ENCODE measurements around the gene FAT1. TPM values are rescaled to one million over a fixed set of nuclear protein-coding genes. Genes with fewer than 3 reads are reported as not detected.

Gene FAT1
- polyA plus RNA-seq, 1 donor: 290 TPM

DNA sequence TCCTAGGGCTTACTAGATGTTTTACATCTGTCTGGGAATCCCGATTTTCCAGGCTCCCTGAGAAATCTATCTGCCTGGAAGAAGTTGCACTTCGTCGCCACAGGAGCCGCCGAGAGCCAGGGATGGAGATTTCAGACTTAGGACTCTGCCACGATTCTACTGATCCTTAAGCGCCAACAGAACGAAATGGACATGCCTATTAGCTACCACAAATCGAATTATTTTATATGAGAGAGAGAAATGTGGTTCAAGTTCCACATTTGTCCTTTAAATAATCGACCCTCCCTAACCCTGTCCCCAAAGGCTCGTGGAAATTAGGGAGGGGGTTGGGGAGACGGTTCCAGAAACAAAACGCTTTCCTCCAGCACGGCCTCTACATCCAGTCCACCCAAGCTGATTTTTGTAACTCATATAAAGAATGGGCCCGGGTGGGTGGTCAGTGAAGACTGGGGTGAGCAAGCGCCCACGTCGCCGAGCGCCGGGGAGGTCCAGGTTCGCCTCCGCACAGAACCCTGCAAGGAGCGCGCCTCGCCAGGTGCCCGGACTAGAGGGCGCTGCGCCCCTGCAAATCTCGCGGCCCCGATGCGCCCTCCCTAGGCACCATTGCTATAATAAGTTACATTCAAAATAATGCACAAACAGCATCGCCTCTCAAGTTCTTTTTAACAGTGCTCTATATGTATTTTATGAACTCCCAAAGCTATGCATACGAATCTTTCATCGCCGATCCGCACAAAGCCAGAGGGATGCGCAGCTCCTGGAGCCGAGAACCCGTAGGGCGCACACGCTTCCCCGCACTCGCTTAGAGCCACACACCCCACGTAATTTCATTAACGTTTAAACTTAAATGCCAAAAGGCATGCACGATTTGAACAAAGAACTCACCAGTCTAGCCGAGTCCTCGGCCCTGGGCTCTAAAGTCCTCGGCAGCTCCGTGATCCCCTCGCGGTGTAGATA is 2.1 kb upstream of the FAT1 start:
- peak; percentile 85 for DNase-seq

DNA sequence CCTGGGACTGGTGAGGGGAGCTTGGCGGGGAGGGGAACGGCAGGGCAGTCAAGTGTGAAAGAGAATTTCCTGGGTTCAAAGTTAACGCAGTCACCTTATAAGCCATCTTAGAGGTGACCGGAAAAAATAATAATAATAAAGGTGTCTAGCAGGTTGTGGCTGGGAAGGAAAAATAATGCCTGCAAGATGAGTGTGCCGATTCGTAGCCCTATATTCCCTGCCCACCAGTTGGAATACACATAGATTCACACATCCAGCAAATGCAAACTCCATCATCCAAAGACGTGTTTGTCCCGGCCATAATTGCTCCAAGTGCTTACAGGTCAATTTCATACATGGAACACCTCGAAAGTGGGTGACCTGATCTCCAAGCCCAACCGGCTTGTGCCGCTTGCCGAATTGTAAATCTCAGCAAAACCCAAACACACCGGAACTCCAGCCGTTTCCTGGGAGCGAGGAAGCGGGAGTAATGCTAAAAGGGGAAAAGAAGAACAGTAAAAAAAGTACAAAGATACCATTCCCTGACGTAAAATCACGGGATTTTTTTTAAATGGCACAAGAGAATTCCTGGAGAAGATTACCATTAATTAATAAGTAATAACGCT is 1.3 kb upstream of the FAT1 start:
- peak; percentile 48 for DNase-seq

DNA sequence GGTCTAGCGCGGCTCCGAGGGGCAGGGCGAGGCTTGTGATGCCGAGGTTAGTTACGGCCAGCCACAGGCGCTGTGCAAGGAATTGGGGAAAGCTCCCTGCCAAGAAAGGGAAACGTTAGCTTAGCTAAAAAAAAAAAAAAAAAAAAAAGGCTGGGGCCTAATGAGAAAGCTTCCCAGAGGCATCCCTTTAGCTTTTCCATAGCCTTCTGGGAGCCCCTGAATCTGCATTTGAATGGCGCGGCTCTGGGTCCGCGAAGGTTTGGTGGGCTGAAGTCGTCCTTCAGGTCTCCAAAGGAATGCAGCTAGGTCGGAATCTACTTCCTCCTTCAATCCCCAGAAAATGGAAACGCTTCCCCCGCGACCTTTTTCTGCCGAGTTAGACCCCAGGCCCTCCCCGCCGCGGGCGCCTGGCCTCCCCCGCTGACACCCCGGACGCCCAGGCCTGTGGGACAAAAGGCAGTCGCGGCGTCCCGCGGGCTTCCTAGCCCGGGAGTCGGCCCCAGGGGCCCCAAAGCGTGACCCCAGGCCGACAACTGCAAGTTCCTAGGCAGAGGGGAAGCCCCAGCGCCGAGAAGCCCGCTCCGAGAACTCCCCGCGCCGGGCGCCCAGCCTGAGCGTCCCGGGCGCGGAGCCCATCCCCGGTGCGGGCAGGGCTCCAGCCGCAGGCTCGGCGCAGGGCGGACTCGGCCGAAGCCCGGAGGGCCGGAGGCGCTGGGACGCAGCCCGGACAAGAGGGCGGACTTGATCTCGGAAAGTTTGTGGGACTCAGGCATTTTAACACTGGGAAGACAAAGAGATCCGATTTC is 605 bp upstream of the FAT1 start:
- peak; percentile 51 for DNase-seq

DNA sequence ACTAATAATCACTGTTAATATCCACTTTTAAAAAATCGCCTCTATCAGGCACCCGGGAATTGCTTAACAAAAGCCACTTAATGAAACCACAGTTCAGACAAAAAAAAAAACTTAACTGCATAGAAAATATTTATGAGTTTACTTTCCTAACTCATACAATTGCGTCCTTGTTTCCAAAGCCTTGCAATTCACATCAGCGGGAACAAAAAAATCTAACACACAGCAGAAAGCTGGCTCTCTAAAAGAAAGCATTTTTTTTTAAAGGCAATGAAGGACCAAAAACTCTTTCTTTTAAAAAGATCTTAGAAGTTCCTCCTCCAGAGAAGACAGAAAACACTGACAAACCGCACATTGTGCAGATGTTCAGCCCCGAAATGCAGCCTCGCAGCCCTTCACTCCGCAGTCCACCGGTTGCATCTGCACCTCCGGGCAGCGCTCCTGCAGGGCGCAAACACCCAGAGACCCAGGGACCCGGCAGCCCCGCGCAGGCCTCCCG is 812 bp downstream of the FAT1 start:
- no peak for DNase-seq

DNA sequence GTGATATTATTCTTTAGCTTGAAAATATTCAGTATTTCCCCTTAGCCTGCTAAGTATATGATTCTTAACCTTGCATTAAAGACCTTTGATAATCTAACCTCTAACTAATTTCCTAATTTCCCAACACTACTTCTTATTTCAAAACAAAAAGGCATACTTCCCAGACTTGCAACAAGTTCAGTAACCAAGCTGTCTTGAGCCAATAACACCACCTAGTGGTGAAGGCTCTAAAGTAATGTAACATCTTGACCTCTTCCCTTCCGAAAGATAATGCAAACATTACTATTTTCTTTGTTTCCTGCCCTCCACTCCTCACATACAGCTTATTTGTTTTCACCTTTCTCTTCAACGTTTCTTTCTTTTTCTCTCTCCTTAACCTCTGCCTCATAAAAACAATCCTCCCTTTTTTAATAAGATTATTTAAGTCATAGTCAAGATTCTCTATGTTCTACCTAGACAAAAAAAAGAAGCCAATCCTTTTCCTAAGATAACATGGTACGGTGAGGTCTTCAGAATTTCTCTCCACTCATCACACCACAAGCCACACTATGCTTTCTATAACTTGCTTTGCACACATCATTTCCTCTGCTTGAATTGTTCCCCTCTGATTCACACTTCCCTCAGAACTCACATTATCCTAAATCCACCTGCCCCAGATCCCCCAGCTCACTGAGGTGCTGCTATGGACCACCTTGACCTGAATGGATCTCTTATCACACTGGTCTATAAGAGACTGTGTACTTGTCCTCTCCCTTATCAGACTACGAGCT is 3.5 kb downstream of the FAT1 start:
- no peak for DNase-seq

DNA sequence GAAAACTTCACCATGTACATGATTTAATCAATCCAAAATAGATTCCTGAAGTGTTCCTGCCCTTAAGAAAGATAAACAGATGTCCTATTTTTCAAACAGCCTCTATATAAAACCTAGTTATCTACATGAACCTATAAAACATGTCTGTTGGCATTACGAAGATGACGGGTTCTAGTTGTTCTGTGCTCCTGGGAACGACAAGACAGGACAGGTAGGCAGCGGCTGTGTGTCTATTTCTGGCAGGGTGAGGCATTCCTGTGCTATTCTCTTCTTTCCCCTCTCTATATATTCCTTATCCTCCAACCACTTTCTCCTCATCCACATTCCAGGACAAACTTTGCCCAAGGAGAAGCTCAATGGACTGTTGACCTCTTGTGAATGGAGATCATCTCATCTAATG is 6.1 kb downstream of the FAT1 start:
- DNase-seq: no peak

DNA sequence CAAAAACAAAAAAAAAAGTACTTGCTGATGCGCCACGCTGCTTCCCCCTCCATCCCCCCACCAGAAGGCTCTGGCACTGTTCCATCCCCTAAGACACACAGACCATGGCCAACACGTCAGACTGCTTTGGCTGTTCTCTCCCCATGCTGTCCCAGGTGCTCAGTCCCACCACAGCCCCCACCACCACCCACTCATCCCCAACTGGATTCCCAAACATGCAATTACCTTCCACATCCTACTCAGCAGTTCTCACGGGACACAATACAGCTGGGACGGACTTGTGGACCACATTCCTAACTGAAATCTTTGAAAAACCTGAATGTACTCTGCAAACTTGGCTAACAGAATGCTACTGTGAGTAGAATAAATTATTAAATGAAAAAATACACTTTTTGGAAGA is 8.6 kb downstream of the FAT1 start:
- no peak for DNase-seq

DNA sequence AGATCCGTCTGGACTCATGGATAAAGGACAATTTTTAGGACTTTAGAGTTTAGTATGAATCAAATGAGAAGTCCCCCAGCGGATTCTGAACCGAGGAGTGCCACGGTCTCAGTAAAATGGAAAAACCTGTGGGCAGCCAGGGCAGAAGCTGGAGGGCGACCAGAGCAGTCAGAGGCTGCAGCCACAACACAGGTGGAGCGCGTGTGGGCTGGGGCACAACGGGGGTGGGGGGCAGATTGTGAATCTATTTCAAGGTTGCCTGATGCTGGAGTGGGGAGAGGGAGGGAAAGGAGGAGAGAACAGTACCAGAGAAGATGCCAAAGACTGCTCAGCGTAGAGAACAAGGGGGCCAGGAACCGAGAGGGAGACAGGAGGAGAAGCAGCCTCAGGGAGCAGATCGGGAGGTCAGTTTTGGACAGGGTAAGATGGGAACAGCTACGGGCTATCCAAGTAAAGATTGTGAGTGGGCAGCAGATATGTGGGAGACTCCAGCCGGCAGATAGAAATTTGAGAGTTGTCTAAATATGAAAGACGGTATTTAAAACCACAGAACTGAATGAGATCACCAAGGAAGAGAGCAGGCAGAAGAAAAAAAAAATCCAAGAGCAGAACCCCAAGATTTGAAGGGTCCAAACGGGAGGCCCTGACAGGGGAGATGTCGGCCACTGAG is 9.5 kb downstream of the FAT1 start:
- no peak for DNase-seq

DNA sequence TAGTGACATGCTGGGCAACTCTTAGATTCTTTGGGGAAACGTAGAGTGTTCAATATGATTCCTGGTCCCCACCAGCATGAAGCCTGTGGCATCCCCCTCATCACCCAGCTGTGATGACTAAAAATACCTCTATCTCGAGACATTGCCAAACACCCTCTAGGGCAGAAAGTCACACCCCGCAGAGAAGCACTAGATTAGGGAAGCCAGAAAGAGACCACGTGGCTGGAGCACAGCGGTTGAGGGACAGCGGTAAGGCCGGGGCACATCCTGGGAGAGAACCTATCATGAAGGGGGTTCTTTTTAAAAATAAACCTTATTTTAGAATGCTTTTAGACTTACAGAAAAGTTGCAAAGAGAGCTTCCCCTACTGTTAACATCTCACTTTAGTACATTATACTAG is 11.0 kb downstream of the FAT1 start:
- DNase-seq: no peak

DNA sequence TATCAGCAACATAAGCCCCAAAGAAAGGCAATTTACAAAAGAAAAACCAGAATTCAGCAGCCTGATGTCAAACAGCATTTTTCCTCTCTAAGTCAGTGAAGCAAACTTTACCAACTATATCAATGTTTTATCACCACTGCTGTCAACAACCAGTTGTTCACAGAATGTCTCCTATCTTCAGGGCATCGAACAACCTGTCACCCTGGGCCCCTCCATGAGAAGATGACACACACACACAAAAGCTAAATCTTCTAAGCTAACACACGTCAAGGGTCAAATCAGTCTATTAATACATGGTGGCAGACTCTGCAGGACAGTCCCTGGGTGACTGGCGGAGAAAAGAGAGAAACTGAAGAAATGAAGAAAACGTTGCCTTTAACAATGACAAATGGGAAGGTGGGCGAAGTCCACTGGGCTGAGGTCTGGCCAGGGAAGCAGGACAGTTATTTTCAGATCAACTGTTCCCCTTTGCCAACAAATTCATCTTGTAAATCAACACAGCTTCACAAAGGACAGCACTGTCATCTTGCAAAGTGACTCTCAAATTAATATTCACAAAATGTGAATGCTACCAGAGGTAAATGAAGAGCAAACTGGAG is 13.0 kb downstream of the FAT1 start:
- no peak for DNase-seq

DNA sequence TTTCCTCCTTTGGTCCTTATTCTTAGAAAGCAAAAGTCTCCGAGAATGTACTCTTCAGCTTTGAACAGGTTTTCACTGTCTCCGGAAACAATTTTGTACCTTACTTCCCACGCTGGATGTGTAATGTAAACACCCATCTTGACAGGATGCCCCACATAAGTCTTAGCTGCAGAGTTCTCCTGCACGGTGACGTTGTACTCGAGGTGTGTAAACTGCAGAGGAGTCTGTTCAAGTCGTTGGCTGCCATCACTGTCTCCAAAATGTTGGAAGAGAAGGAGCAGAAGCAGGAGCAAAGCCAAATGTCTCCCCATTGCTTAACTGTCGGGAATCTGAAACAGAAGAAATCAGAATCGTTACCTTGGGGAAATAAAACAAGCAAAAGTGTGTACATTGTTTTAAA is 14.1 kb downstream of the FAT1 start:
- DNase-seq: no peak

DNA sequence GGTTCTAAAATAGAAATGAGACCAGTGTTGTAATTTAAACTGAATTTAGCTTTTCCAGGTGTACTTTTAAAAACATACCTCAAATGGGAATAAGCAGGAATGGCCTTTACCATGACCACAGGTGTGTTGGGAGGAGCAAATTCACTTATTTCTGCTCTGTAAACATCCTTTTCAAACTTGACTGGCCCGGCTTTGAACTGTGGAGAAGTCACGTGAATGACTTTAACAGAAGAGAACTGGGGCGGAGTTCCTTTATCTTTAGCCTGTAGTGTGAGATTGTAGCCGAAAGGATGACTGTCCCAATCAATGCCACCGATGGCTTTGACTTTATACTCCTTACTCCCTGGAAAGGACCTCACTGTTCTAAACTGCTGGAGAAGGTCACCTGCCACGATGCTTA is 15.1 kb downstream of the FAT1 start:
- DNase-seq: no peak

DNA sequence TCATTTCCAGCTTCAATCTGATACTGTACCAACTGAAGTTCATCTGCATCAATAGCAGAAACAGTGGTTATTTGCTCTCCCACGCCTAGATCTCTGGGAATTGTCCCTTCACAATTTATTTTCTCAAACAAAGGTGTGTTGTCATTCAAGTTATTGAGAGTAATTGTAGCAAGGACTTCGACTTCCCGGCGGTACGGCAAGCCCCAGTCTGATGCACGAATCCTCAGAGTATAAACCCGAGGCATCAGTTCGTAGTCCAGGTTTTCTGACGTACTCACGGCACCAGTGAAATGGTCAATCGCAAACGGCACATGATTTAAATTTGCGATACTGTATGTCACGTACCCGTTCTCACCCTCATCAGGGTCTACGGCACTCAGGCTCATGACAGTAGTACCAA is 15.7 kb downstream of the FAT1 start:
- DNase-seq: no peak

DNA sequence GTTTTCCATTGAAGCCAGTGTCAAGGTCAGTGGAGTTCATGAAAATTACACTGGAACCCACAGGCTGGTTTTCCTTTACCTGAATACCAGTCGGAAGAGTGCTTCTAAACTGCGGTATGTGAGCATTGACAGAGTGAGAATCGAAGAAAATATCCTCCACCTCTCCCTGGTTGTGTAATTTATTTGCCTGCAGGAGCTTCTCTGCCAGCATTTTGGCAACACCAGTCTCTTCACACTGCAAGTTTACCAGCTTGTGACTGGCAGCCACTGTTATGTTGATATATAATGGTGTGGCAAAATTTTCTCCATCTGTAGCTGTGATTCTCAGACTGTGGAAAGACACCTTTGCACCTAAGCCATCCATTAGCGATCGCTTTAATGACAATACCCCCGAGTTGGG is 16.1 kb downstream of the FAT1 start:
- DNase-seq: no peak

DNA sequence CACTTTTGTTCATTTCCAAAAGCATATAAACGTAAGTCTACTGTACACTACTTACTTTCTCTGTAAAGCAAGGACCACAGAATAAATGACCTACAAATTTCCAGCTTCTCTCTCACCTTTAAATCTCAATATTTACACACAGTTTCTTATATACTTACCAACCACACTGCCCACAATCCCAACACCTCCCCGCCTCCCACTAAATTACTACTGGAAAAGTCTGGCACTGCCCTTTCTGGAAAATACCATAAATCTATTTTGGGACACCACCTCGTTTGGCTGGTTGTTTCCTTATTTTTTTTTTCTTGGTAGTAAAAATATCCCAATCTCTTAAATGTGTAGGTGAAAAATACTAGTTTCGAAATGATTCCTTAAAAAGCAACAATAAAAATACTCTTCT is 19.6 kb downstream of the FAT1 start:
- DNase-seq: no peak

DNA sequence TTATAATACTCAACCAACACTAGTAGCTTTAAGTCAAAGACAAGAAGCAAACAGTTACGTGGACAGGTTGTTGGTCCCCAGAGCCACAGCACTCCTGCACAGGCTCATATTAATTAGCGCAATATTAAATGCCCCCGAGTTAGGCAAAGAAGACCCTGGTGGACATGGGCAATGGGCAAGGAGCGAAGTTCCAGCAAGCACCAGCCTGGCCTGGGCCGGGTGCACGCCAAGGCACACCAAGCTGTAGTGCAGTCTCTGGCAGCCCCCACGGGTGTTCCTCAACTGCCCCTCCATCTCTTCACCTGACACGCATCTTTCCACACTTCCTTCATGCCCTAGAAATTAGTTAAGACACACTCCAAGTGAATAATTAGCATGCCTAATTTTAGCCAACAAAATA is 20.1 kb downstream of the FAT1 start:
- no peak for DNase-seq

DNA sequence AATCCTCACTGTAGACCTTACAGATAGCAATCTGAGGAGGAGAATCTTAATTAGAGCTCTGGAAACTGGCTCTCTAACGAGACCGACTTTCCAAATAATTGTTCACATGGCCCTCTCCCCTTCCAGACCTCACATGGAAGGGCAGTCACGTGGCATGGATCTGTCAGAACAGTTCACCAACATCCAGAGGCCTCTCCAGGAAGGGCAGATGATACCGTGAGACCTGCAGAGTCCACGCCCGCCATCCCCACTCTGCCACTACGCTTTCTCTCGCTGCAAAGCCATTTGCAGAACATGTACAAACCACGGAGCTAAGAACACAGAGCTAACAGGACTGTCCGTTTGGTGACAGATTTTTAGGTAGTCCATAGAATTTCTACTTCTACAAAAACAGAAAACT is 20.7 kb downstream of the FAT1 start:
- DNase-seq: no peak

DNA sequence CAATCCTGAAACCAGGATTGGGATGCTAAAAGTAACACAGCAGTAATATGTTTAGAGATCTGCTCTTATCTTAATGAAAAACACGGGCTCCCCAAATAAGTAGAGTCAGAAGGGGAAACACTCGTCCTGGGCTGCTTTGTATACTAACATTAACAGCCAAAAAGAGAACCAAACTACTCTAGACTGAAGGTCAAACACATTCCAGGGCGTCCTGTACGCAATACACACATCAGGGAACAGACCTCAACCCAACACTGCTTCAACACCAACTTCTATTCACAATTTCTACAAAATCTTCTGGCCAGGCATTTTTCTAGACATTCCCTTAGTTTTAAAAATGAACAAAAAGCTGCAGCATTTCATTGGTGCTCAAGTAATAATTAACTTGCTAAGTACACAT is 21.4 kb downstream of the FAT1 start:
- DNase-seq: no peak

DNA sequence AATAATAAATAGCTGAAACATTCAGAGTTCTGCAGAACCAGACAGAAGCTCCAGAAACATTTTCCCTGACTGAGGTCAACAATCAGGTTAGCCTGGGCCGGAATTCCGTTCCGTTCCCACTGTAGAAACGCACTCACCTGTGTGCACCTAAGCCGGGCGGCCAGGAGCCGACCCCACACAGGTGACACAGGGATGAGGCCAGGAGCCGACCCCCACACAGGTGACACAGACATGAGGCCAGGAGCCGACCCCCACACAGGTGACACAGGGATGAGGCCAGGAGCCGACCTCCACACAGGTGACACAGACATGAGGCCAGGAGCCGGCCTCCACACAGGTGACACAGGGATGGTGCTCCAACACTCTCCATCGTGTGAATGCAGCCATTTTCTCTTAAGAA is 21.9 kb downstream of the FAT1 start:
- DNase-seq: no peak

DNA sequence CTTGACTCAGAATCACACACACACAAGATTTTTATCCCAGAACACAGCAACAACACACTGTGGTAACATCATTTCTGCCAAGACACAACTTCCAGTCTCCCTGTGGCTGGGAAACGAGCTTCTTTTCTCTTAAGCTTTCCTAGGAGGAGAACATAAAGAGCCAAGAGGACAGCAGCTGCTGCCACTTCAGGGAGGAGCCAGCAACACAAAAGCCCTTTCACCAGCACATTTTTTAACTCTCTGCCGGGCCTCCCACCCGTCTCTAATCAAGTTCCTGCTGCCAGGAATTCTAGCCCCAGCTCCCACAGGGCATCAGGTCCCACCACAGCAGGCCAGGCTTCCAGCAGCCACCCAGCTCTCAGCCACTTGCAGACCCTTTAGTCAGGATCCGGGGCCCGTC is 22.4 kb downstream of the FAT1 start:
- no peak for DNase-seq

DNA sequence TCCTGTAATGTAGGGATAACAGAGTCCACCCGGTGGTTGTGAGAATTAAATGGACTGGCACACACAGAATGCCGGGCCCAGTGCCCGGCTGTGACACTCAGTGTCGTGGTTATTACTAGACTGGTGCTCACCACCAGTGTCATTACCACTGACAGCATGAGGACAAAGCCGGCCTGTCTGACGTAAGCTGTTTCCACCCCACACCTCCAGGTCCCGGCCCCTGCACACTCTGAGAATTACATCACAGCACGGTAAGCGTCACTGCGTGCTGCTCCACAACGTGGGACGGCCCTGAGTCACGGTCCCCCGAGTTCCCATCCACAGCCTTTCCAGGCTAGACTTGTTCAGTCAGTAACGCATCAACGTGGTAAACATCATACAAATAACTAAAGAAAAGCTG is 22.9 kb downstream of the FAT1 start:
- no peak for DNase-seq
